Fibroblast of skin of abdomen (primary cell): Measurements from ENCODE around the gene CHRDL2.

Experiments used
- DNase-seq: peaks from one replicate; pipeline ENCODE4 v3.0.0-alpha.2; 2013

The CHRDL2 gene

GRCh38 chr11:74684661-74685060 lies 46.6 kb downstream of the CHRDL2 start:
- no peak for DNase-seq

- no peak for DNase-seq
These were observed 47.2 kb downstream of the CHRDL2 start for GRCh38 chr11:74683941-74684481.

GRCh38 chr11:74683279-74683871 lies 47.9 kb downstream of the CHRDL2 start:
- peak; percentile 33 for DNase-seq

GRCh38 chr11:74682731-74683278 lies 48.4 kb downstream of the CHRDL2 start:
- DNase-seq: no peak

- no peak for DNase-seq
These were observed 49.3 kb downstream of the CHRDL2 start for GRCh38 chr11:74681686-74682651.

GRCh38 chr11:74680703-74681531 lies 50.3 kb downstream of the CHRDL2 start:
- DNase-seq: no peak

GRCh38 chr11:74680035-74680671 lies 51.1 kb downstream of the CHRDL2 start:
- no peak for DNase-seq

- no peak for DNase-seq
These were observed 51.7 kb downstream of the CHRDL2 start for GRCh38 chr11:74679513-74679865.

- no peak for DNase-seq
These were observed 52.4 kb downstream of the CHRDL2 start for GRCh38 chr11:74678591-74679512.

GRCh38 chr11:74678041-74678440 lies 53.2 kb downstream of the CHRDL2 start:
- no peak for DNase-seq

GRCh38 chr11:74677131-74677530 lies 54.1 kb downstream of the CHRDL2 start:
- no peak for DNase-seq

GRCh38 chr11:74676596-74676995 lies 54.6 kb downstream of the CHRDL2 start:
- DNase-seq: no peak

- no peak for DNase-seq
These were observed 55.5 kb downstream of the CHRDL2 start for GRCh38 chr11:74675761-74676160.

- no peak for DNase-seq
These were observed 57.4 kb downstream of the CHRDL2 start for GRCh38 chr11:74673693-74674360.

GRCh38 chr11:74672956-74673692 lies 58.1 kb downstream of the CHRDL2 start:
- peak; percentile 97 for DNase-seq

- DNase-seq: no peak
These were observed 58.8 kb downstream of the CHRDL2 start for GRCh38 chr11:74672332-74672955.

GRCh38 chr11:74671520-74672196 lies 59.6 kb downstream of the CHRDL2 start:
- peak; percentile 81 for DNase-seq

- DNase-seq: no peak
These were observed 61.1 kb downstream of the CHRDL2 start for GRCh38 chr11:74670171-74670570.
